Measurements from ENCODE around the gene TIMM21. TPM values are rescaled to one million over a fixed set of nuclear protein-coding genes. Genes with fewer than 3 reads are reported as not detected.
A peak's percentile ranks its signal among the peaks of the same experiment; 100 is the strongest.

The TIMM21 gene
- total RNA-seq, 1 donor from 2014 or later = 21.6 TPM

- intact Hi-C loops (cut with DNase I) = no loop called here
- Histone ChIP-seq H3K27ac (no peak overlapping the region), H3K4me1 (no peaks in the 10 kb centered on the region), H3K9me3 (no peaks in the 10 kb centered on the region), H3K36me3 (no peaks in the 10 kb centered on the region), H3K4me3 (no peak overlapping the region), H3K27me3 (ENCODE audit: low read depth) (peaks cover 5% of the 10 kb centered on the region)
- ATAC-seq (peak in 1 of 2 donors; percentile 53), DNase-seq (no peak)
- TF ChIP-seq CTCF (IDR thresholded peaks at IDR 0.05) = no peak
Observed at GRCh38 chr18:74178884-74179283, 30.6 kb downstream of the TIMM21 start.

- Histone ChIP-seq H3K4me3 (no peak overlapping the region), H3K4me1 (no peaks in the 10 kb centered on the region), H3K36me3 (no peaks in the 10 kb centered on the region), H3K27ac (no peak overlapping the region), H3K9me3 (no peaks in the 10 kb centered on the region), H3K27me3 (ENCODE audit: low read depth) (peaks cover 12% of the 10 kb centered on the region)
- DNase-seq (no peak), ATAC-seq (peak in 1 of 2 donors; percentile 11)
- intact Hi-C loops (cut with DNase I) = no loop called here
- no peak for TF ChIP-seq CTCF (IDR thresholded peaks at IDR 0.05)
Observed at GRCh38 chr18:74179623-74180199, 31.4 kb downstream of the TIMM21 start.

- ATAC-seq (peak in 1 of 2 donors; percentile 23), DNase-seq (no peak)
- H3K9me3 ChIP-seq = no peaks in the 10 kb centered on the region
- no peaks in the 10 kb centered on the region for H3K36me3 ChIP-seq
- H3K27ac ChIP-seq = no peak overlapping the region
- peaks cover 15% of the 10 kb centered on the region for H3K27me3 ChIP-seq (ENCODE audit: low read depth)
- intact Hi-C loops (cut with DNase I) = no loop called here
- no peaks in the 10 kb centered on the region for H3K4me1 ChIP-seq
- no peak for TF ChIP-seq CTCF (IDR thresholded peaks at IDR 0.05)
- H3K4me3 ChIP-seq = no peak overlapping the region
Observed at GRCh38 chr18:74182335-74182734, 34.0 kb downstream of the TIMM21 start.

GRCh38 chr18:74183130-74183529 is 34.8 kb downstream of the TIMM21 start:
- ATAC-seq = peak in 1 of 2 donors; percentile 15
- Histone ChIP-seq H3K4me1 (no peaks in the 10 kb centered on the region), H3K27me3 (ENCODE audit: low read depth) (peaks cover 15% of the 10 kb centered on the region), H3K36me3 (no peaks in the 10 kb centered on the region), H3K4me3 (no peak overlapping the region), H3K27ac (no peak overlapping the region), H3K9me3 (no peaks in the 10 kb centered on the region)
- intact Hi-C loops (cut with DNase I) = no loop called here
- no peak for DNase-seq
- no peak for TF ChIP-seq CTCF (IDR thresholded peaks at IDR 0.05)

GRCh38 chr18:74184875-74185274 is 36.6 kb downstream of the TIMM21 start:
- peaks cover 15% of the 10 kb centered on the region for H3K27me3 ChIP-seq (ENCODE audit: low read depth)
- no peak overlapping the region for H3K4me3 ChIP-seq
- no peak for DNase-seq
- H3K9me3 ChIP-seq = no peaks in the 10 kb centered on the region
- intact Hi-C loops (cut with DNase I) = no loop called here
- H3K36me3 ChIP-seq = no peaks in the 10 kb centered on the region
- no peak overlapping the region for H3K27ac ChIP-seq
- no peak for TF ChIP-seq CTCF (IDR thresholded peaks at IDR 0.05)
- no peak for ATAC-seq
- H3K4me1 ChIP-seq = no peaks in the 10 kb centered on the region
